PC-3 (cell line): Measurements from ENCODE around the gene RTF1. TPM values are rescaled to one million over a fixed set of nuclear protein-coding genes. Genes with fewer than 3 reads are reported as not detected.

Experiments
- ATAC-seq: fragments of 200-7000 bp; cut with Tn5 transposase; 2 replicates; pipeline ENCODE4 v1.9.1; 2020; ENCODE audit warnings: mild to moderate bottlenecking, moderate library complexity
- BruUV-seq: library from RNA; stranded (reverse); fragments of 400-500 nt; replicated peaks from 2 replicates; lab custom pipeline; 2021; lab: Mats Ljungman, UMichigan
- CTCF ChIA-PET: fragments of 300-600 bp; sonication (Branson Sonifier 250); formaldehyde crosslinking; loops from one replicate; lab custom pipeline; 2022; ENCODE audit warnings: antibody characterized with exemption; lab: Charles Lee
- POLR2A ChIA-PET: fragments of 300-600 bp; sonication (Branson Sonifier 250); formaldehyde crosslinking; loops from one replicate; lab custom pipeline; 2022; ENCODE audit warnings: antibody characterized with exemption; ENCODE audit not compliant: unreplicated experiment; lab: Charles Lee
- DNase-seq: peaks from one replicate; pipeline ENCODE4 v3.0.0-alpha.2; 2015
- H2AFZ ChIP-seq: fragments of 300-600 bp; sonication (generic); 2 replicates; pipeline ENCODE4 v1.6.0; 2016; ENCODE audit warnings: antibody characterized with exemption, low read length
- H3F3A ChIP-seq: fragments of 300-600 bp; sonication (generic); one replicate; pipeline ENCODE4 v1.6.0; 2017; ENCODE audit warnings: antibody characterized with exemption, low read length, control low read depth, mild to moderate bottlenecking; ENCODE audit not compliant: unreplicated experiment
- H3K27ac ChIP-seq: fragments of 300-600 bp; sonication (generic); 2 replicates; pipeline ENCODE4 v1.5.1; 2016; ENCODE audit warnings: mild to moderate bottlenecking, low read length
- H3K27me3 ChIP-seq: fragments of 300-600 bp; sonication (generic); 2 replicates; pipeline ENCODE4 v1.6.1; 2016; ENCODE audit warnings: low read length, mixed read lengths
- H3K36me3 ChIP-seq: fragments of 300-600 bp; sonication (generic); 2 replicates; pipeline ENCODE4 v1.6.1; 2016; ENCODE audit warnings: low read depth, mixed run types, low read length, mixed read lengths
- H3K4me1 ChIP-seq: fragments of 300-600 bp; sonication (generic); 2 replicates; pipeline ENCODE4 v1.5.1; 2016; ENCODE audit warnings: low read length; ENCODE audit not compliant: insufficient read depth
- H3K4me2 ChIP-seq: fragments of 300-600 bp; sonication (generic); 2 replicates; pipeline ENCODE4 v1.6.0; 2016; ENCODE audit warnings: low read length
- H3K4me3 ChIP-seq: fragments of 300-600 bp; sonication (generic); 2 replicates; pipeline ENCODE4 v1.5.1; 2016; ENCODE audit warnings: mild to moderate bottlenecking, low read length, mixed read lengths
- H3K79me2 ChIP-seq: fragments of 300-600 bp; sonication (generic); 2 replicates; pipeline ENCODE4 v1.6.1; 2017; ENCODE audit warnings: low read length, mixed read lengths
- H3K9ac ChIP-seq: fragments of 300-600 bp; sonication (generic); 2 replicates; pipeline ENCODE4 v1.6.0; 2016; ENCODE audit warnings: mild to moderate bottlenecking, low read length
- H3K9me2 ChIP-seq: fragments of 300-600 bp; sonication (generic); replicated peaks from 2 replicates; pipeline ENCODE4 v1.6.1; 2016; ENCODE audit warnings: mixed run types, low read length, mixed read lengths
- H3K9me3 ChIP-seq: fragments of 300-600 bp; sonication (generic); 2 replicates; pipeline ENCODE4 v1.6.1; 2016; ENCODE audit warnings: low read length, mixed read lengths
- H4K20me1 ChIP-seq: fragments of 300-600 bp; sonication (generic); 2 replicates; pipeline ENCODE4 v1.6.1; 2016; ENCODE audit warnings: low read length, mixed read lengths
- CTCF ChIP-seq: fragments of 300-600 bp; sonication (generic); conservative IDR thresholded peaks from 2 replicates; pipeline ENCODE4 v1.5.1; 2017; ENCODE audit warnings: antibody characterized with exemption, low read depth, mild to moderate bottlenecking, low read length
- EZH2 ChIP-seq: fragments of 300-600 bp; sonication (generic); IDR thresholded peaks from one replicate; pipeline ENCODE4 v1.6.1; 2017; ENCODE audit warnings: antibody characterized with exemption, mild to moderate bottlenecking, low read length; ENCODE audit not compliant: unreplicated experiment
- EZH2phosphoT487 ChIP-seq: fragments of 300-600 bp; sonication (generic); IDR thresholded peaks from 2 replicates; pipeline ENCODE4 v1.6.1; 2018; ENCODE audit warnings: mild to moderate bottlenecking, antibody characterized with exemption, low read length, borderline replicate concordance
- intact Hi-C: fragments of 100-400 bp; cut with micrococcal nuclease; formaldehyde crosslinking; loops from 2 replicates; pipeline ENCODE4 v1.9.0; 2023
- total RNA-seq: library from RNA; depleted of rRNA; stranded (reverse); fragments of >200 nt; gene quantifications from 2 replicates; pipeline ENCODE4 v1.2.3, GENCODE V29; 2014

Gene RTF1
- total RNA-seq, 1 experiment from 2014 or later, result 20.2 TPM

- peaks cover 6% of the 10 kb centered on the region for H3K79me2 ChIP-seq
- intact Hi-C loops, result no loop called here
- H3K4me1 ChIP-seq, result peaks cover 4% of the 10 kb centered on the region
- no peaks in the 10 kb centered on the region for H3K9me2 ChIP-seq
- H3K4me3 ChIP-seq, result no peak overlapping the region
- POLR2A ChIA-PET, result interaction anchor here (0.5 kb wide), 1 partner anchor 459 kb away, joined by 3 read pairs; no protein-coding TSS in a partner anchor
- CTCF ChIA-PET, result no interaction called here
- no peaks in the 10 kb centered on the region for H4K20me1 ChIP-seq
- no peak overlapping the region for H3K4me2 ChIP-seq
- H3F3A ChIP-seq, result no peaks in the 10 kb centered on the region
- BruUV-seq, result no TSS peak
- DNase-seq, result no peak
- H3K27ac ChIP-seq, result no peak overlapping the region
- no peak overlapping the region for H2AFZ ChIP-seq
- no peak overlapping the region for H3K9ac ChIP-seq
- TF ChIP-seq EZH2 (no peak), EZH2phosphoT487 (no peak), CTCF (no peak)
- H3K9me3 ChIP-seq, result no peaks in the 10 kb centered on the region
- H3K27me3 ChIP-seq, result no peaks in the 10 kb centered on the region
- H3K36me3 ChIP-seq, result no peaks in the 10 kb centered on the region
- ATAC-seq, result no peak
Observed at GRCh38 chr15:41411031-41411430, 5.9 kb upstream of the RTF1 start.

GRCh38 chr15:41411441-41411840 lies 5.5 kb upstream of the RTF1 start:
- ChIA-PET CTCF (no interaction called here), POLR2A (no interaction called here)
- TF ChIP-seq EZH2 (no peak), EZH2phosphoT487 (no peak), CTCF (no peak)
- no peak overlapping the region for H3K9ac ChIP-seq
- intact Hi-C loops, result no loop called here
- H3K9me3 ChIP-seq, result no peaks in the 10 kb centered on the region
- H3K4me2 ChIP-seq, result no peak overlapping the region
- no peaks in the 10 kb centered on the region for H3K9me2 ChIP-seq
- no peaks in the 10 kb centered on the region for H3F3A ChIP-seq
- H3K4me1 ChIP-seq, result peaks cover 4% of the 10 kb centered on the region
- DNase-seq, result no peak
- no peak overlapping the region for H2AFZ ChIP-seq
- H3K79me2 ChIP-seq, result peaks cover 10% of the 10 kb centered on the region
- H3K27me3 ChIP-seq, result no peaks in the 10 kb centered on the region
- no peaks in the 10 kb centered on the region for H4K20me1 ChIP-seq
- no peak overlapping the region for H3K4me3 ChIP-seq
- no peak overlapping the region for H3K27ac ChIP-seq
- BruUV-seq, result no TSS peak
- H3K36me3 ChIP-seq, result no peaks in the 10 kb centered on the region
- ATAC-seq, result no peak

GRCh38 chr15:41416128-41416741 lies 660 bp upstream of the RTF1 start:
- H2AFZ ChIP-seq, result peak overlapping the region; percentile 84
- ChIA-PET CTCF (no interaction called here), POLR2A (no interaction called here)
- peaks cover 56% of the 10 kb centered on the region for H3K79me2 ChIP-seq
- no peak for DNase-seq
- H3K36me3 ChIP-seq, result no peaks in the 10 kb centered on the region
- H3K9me3 ChIP-seq, result no peaks in the 10 kb centered on the region
- H3K27ac ChIP-seq, result peak overlapping the region; percentile 23; the same call in 1 of the 2 replicates
- peak overlapping the region; percentile 91 for H3K4me3 ChIP-seq
- H3K9me2 ChIP-seq, result no peaks in the 10 kb centered on the region
- intact Hi-C loops, result no loop called here
- H4K20me1 ChIP-seq, result peaks cover 24% of the 10 kb centered on the region
- peak overlapping the region; percentile 94 for H3K9ac ChIP-seq
- no peaks in the 10 kb centered on the region for H3F3A ChIP-seq
- H3K4me1 ChIP-seq, result peaks cover 19% of the 10 kb centered on the region
- H3K4me2 ChIP-seq, result peak overlapping the region; percentile 96
- ATAC-seq, result peak; percentile 13
- TSS peak; percentile 94 for BruUV-seq
- no peak for TF ChIP-seq CTCF
- TF ChIP-seq EZH2phosphoT487, result no peak
- TF ChIP-seq EZH2, result no peak
- H3K27me3 ChIP-seq, result no peaks in the 10 kb centered on the region
